GM10248 (cell line): ENCODE results near the gene RANBP17.

Experiments
- CTCF ChIA-PET: fragments of 300-600 bp; sonication (Branson Sonifier 250); formaldehyde crosslinking; extraction: SDS; loops from one replicate; lab custom pipeline; 2021; ENCODE audit warnings: antibody characterized with exemption; lab: Yijun Ruan, JAX
- POLR2A ChIA-PET: fragments of 350-650 bp; sonication (Branson Sonifier 250); formaldehyde crosslinking; extraction: SDS; loops from one replicate; lab custom pipeline; 2020; ENCODE audit warnings: antibody characterized with exemption; lab: Yijun Ruan, JAX
- DNase-seq: peaks from one replicate; pipeline ENCODE4 v3.0.0; 2012; ENCODE audit errors: extremely low spot score
- TF ChIP-seq, protein P1 (sequence below): IDR thresholded peaks from 2 replicates; pipeline ENCODE4 v1.5.1; 2012; ENCODE audit warnings: mild to moderate bottlenecking, low read depth; ENCODE audit errors: extremely low read depth, missing control alignments, control extremely low read depth

RANBP17 gene

DNA sequence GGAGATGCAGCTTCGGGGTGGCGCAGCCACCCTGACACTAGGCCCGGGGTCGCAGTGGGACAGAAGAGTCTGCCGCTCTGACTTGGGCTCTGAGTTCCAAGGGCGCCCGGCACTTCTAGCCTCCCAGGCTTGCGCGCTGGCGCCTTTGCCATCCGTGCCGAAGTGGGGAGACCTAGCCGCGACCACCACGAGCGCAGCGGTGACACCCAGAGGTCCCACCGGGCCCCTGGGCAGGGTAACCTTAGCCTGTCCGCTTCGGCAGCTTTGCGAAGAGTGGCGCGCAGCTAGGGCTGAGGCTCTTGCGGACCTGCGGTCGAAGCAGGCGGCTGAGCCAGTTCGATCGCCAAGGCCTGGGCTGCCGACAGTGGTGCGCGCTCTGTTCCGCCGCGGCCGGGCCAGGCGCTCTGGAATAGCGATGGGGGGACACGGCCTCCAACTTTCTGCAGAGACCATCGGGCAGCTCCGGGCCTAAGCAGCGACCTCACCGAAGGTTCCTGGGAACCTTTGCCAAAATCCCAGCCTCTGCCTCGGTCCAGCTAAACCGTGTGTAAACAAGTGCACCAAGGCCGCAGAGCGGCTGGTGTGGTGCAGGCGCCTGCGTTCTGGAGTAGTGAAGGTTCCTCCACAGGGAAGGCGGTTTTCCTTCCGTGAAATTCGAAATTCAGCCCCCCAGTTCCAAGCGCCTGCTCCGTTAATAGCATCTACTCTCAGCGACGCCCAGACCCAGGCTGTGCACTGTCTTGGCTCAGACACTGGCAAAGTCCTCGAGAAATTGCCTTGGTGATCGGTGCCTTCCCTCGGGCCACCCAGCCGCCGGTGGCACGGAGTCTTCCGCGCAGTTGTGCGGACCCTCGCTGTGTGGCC is 454.7 kb downstream of the RANBP17 start:
- no peak for DNase-seq
- POLR2A ChIA-PET, result no interaction called here
- CTCF ChIA-PET, result no interaction called here
- TF ChIP-seq, protein P1, sequence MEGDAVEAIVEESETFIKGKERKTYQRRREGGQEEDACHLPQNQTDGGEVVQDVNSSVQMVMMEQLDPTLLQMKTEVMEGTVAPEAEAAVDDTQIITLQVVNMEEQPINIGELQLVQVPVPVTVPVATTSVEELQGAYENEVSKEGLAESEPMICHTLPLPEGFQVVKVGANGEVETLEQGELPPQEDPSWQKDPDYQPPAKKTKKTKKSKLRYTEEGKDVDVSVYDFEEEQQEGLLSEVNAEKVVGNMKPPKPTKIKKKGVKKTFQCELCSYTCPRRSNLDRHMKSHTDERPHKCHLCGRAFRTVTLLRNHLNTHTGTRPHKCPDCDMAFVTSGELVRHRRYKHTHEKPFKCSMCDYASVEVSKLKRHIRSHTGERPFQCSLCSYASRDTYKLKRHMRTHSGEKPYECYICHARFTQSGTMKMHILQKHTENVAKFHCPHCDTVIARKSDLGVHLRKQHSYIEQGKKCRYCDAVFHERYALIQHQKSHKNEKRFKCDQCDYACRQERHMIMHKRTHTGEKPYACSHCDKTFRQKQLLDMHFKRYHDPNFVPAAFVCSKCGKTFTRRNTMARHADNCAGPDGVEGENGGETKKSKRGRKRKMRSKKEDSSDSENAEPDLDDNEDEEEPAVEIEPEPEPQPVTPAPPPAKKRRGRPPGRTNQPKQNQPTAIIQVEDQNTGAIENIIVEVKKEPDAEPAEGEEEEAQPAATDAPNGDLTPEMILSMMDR, result no peak

DNA sequence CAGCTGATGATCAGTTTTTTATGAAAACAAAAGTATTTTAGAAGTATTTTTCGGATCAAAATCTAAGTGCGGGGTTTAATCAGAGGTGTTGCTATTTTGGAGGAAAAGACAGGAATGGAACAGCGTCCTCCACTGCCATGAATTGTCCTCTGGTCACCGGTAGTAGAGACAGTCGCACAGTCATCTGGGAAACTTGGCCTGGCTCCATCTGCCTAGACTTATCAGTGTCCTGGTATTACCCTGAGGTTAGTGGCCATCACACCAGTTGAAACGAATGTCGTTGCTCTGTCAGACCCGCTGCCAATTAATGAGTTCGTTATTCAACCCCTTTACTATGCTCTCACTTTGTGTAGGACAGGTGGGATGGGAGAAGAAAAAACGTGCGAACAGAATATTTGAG is 455.4 kb downstream of the RANBP17 start:
- CTCF ChIA-PET, result no interaction called here
- POLR2A ChIA-PET, result no interaction called here
- DNase-seq, result no peak
- TF ChIP-seq, protein P1, result no peak

DNA sequence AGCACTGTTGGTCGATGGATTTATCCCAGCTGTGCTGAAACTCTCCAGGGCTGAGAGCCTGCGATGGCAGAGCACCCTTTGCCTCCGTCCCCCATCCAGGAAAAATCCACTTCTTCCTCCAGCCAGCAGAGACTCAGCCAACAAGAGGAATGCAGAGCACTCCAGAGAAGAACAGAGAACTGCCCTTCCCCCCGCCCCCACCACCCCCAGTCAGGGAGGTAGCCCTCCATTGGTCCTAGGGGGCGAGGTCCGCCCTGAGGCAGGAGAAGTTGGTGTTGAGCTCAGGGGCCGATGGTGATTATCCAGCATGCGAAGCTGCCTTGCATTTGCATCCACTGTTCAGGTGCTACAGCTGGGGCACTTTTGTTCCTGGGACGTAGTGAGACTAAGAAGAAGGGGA is 456.2 kb downstream of the RANBP17 start:
- TF ChIP-seq, protein P1, result no peak

DNA sequence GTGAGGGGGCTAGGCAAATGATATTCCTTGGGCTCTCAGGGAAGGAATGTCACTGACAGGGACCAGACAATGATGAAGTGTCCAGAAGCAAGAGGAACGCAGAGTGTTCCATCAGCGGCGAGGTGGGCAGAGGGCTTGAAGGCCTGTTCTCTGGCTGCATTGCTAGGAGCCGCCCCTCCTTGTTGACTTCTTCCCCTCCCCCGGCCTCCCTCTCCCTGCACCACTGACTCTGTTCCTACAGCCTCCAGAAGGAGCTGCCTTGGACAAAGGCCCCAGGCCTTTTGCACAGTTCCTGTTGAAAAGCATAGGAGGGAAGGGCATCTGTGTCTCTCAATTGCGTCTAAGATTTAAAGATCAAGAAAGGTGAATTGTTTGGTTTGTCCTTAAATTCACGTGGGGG is 459.6 kb downstream of the RANBP17 start:
- TF ChIP-seq, protein P1, result no peak
- POLR2A ChIA-PET, result no interaction called here
- CTCF ChIA-PET, result interaction anchor here (1.4 kb wide), 1 partner anchor 11 kb away, joined by 4 read pairs; no protein-coding TSS in a partner anchor
- DNase-seq, result no peak

More for the DNA sequence above, 456.2 kb downstream of the RANBP17 start:
- no peak for DNase-seq
- ChIA-PET POLR2A (no interaction called here), CTCF (no interaction called here)

DNA sequence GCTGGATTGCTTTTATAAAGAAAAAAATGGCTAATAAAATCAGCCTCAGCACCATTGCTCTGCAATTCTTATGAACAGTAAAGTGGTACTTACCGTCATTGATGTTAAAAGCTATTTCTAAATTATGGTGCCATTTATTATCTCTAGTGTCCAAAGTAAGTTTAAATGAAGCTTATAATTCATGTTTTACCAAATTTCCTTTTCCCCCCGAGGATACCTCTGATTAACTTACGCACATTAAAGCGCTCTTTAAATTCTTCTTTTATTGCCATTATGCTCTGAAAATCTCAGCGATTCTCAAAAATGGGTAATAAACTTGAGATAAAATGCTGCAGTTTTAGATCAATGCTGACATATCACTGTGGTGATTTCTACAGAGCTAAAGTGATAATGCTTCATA is 460.7 kb downstream of the RANBP17 start:
- DNase-seq, result no peak
- TF ChIP-seq, protein P1, result no peak
- ChIA-PET POLR2A (no interaction called here), CTCF (interaction anchor here (1.2 to 1.4 kb wide), 2 partner anchors 10 to 577 kb away, joined by 4 read pairs; no protein-coding TSS in a partner anchor)

DNA sequence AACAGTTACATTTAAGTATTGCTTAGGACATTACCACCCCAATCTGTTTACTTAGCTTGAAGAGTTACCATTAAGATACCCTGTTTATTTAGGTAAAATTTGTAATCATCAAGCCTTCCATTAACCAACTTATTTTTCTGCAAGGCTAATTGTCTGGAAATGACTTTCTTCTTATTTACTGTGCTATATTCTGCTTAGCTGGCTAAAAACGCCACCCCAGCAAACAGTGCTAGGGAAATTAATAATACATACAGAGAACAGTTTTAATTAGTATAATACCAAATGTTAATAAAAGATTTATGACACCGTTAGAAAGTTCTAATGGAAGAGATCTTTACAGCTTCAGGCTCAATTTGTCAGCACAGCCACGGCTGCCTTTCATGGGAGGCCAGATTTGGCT is 461.2 kb downstream of the RANBP17 start:
- CTCF ChIA-PET, result interaction anchor here (1.2 to 2.0 kb wide), 2 partner anchors 17 to 577 kb away, joined by 4 to 5 read pairs; no protein-coding TSS in a partner anchor
- no peak for DNase-seq
- POLR2A ChIA-PET, result no interaction called here
- TF ChIP-seq, protein P1, result no peak
